GM23338 (cell line): ENCODE measurements around the gene GALNT9. TPM values are rescaled to one million over a fixed set of nuclear protein-coding genes. Genes with fewer than 3 reads are reported as not detected.

Experiments used
- ATAC-seq: fragments of 200-7000 bp; cut with Tn5 transposase; 3 replicates; pipeline ENCODE4 v1.9.1; 2020
- DNase-seq: peaks from one replicate; pipeline ENCODE4 v3.0.0-alpha.2; 2015; ENCODE audit warnings: low spot score
- H2AFZ ChIP-seq: fragments of 200-600 bp; sonication (generic); 2 replicates; pipeline ENCODE4 v1.8.0; 2016; ENCODE audit warnings: antibody characterized with exemption, mild to moderate bottlenecking, moderate library complexity
- H3F3A ChIP-seq: fragments of 200-600 bp; sonication (generic); replicated peaks from 2 replicates; pipeline ENCODE4 v1.8.0; 2017; ENCODE audit warnings: antibody characterized with exemption, mixed run types, low read depth
- H3K27ac ChIP-seq: fragments of 200-600 bp; sonication (generic); 2 replicates; pipeline ENCODE4 v1.6.1; 2016; ENCODE audit warnings: low read depth
- H3K27me3 ChIP-seq: fragments of 200-600 bp; sonication (generic); 2 replicates; pipeline ENCODE4 v1.8.0; 2016; ENCODE audit warnings: mild to moderate bottlenecking, mixed run types, moderate library complexity; ENCODE audit not compliant: insufficient read depth
- H3K36me3 ChIP-seq: fragments of 200-600 bp; sonication (generic); 2 replicates; pipeline ENCODE4 v1.8.0; 2016; ENCODE audit warnings: mild to moderate bottlenecking; ENCODE audit not compliant: insufficient read depth
- H3K4me1 ChIP-seq: fragments of 200-600 bp; sonication (generic); 2 replicates; pipeline ENCODE4 v1.8.0; 2016; ENCODE audit warnings: mild to moderate bottlenecking, moderate library complexity; ENCODE audit not compliant: insufficient read depth
- H3K4me2 ChIP-seq: fragments of 200-600 bp; sonication (generic); 2 replicates; pipeline ENCODE4 v1.7.1; 2017; ENCODE audit warnings: mixed run types
- H3K4me3 ChIP-seq: fragments of 200-600 bp; sonication (generic); 2 replicates; pipeline ENCODE4 v1.6.1; 2016; ENCODE audit warnings: mixed run types
- H3K79me2 ChIP-seq: fragments of 200-600 bp; sonication (generic); replicated peaks from 2 replicates; pipeline ENCODE4 v1.8.0; 2017; ENCODE audit warnings: mild to moderate bottlenecking; ENCODE audit not compliant: insufficient read depth
- H3K9me2 ChIP-seq: fragments of 200-600 bp; sonication (generic); 2 replicates; pipeline ENCODE4 v1.8.0; 2017; ENCODE audit not compliant: insufficient read depth
- H4K20me1 ChIP-seq: fragments of 200-600 bp; sonication (generic); replicated peaks from 2 replicates; pipeline ENCODE4 v1.8.0; 2017; ENCODE audit warnings: mild to moderate bottlenecking; ENCODE audit not compliant: insufficient read depth
- H3K27ac Mint-ChIP-seq: 2 replicates; pipeline ENCODE4 v1.8.0; 2020; ENCODE audit warnings: inconsistent platforms, mild to moderate bottlenecking, moderate library complexity, mixed read lengths
- H3K27me3 Mint-ChIP-seq: 3 replicates; pipeline ENCODE4 v1.8.0; 2022; ENCODE audit warnings: low read depth, mild to moderate bottlenecking, moderate library complexity, mixed read lengths, inconsistent platforms; ENCODE audit not compliant: insufficient read depth, poor library complexity
- H3K36me3 Mint-ChIP-seq: 3 replicates; pipeline ENCODE4 v1.8.0; 2021; ENCODE audit warnings: low read depth, mild to moderate bottlenecking, inconsistent platforms, moderate library complexity, mixed read lengths
- H3K4me1 Mint-ChIP-seq: 3 replicates; pipeline ENCODE4 v1.8.0; 2020; ENCODE audit warnings: mild to moderate bottlenecking, inconsistent platforms, mixed read lengths
- H3K4me3 Mint-ChIP-seq: 3 replicates; pipeline ENCODE4 v1.8.0; 2021; ENCODE audit warnings: moderate library complexity, mild to moderate bottlenecking, inconsistent platforms, mixed read lengths
- H3K9me3 Mint-ChIP-seq: 3 replicates; pipeline ENCODE4 v1.8.0; 2020; ENCODE audit warnings: moderate library complexity, mild to moderate bottlenecking, inconsistent platforms, mixed read lengths
- CREB1 ChIP-seq: fragments of 250-450 bp; sonication (Bioruptor Pico); IDR thresholded peaks from 2 replicates; pipeline ENCODE4 v1.5.0; 2020; ENCODE audit warnings: low read depth, mild to moderate bottlenecking, moderate library complexity
- CTCF ChIP-seq, 2 experiments: fragments of 200-600 bp in 1 of 2; sonication (generic) in 1 of 2; conservative IDR thresholded peaks; 2 replicates each; pipeline versions ENCODE4 v1.5.1 to v1.6.1; 2016 to 2017; ENCODE audit warnings: antibody characterized with exemption in 2 of 2, low read depth in 2 of 2, mild to moderate bottlenecking in 2 of 2, moderate library complexity in 1 of 2
- EZH2 ChIP-seq: fragments of 200-600 bp; sonication (generic); IDR thresholded peaks from one replicate; pipeline ENCODE4 v1.8.0; 2017; ENCODE audit warnings: antibody characterized with exemption, mild to moderate bottlenecking, low read depth; ENCODE audit not compliant: unreplicated experiment
- EZH2phosphoT487 ChIP-seq: fragments of 200-600 bp; sonication (generic); IDR thresholded peaks from one replicate; pipeline ENCODE4 v1.8.1; 2018; ENCODE audit warnings: antibody characterized with exemption; ENCODE audit not compliant: unreplicated experiment
- JUNB ChIP-seq: IDR thresholded peaks from one replicate; pipeline ENCODE4 v1.6.1; 2016; ENCODE audit warnings: antibody characterized with exemption; ENCODE audit not compliant: unreplicated experiment
- NANOG ChIP-seq: IDR thresholded peaks from 2 replicates; pipeline ENCODE4 v1.6.1; 2016; ENCODE audit warnings: antibody characterized with exemption, borderline replicate concordance
- POLR2AphosphoS5 ChIP-seq: IDR thresholded peaks from 2 replicates; pipeline ENCODE4 v1.6.1; 2016; ENCODE audit warnings: antibody characterized with exemption, low read depth
- REST ChIP-seq: IDR thresholded peaks from one replicate; pipeline ENCODE4 v1.6.1; 2018; ENCODE audit warnings: antibody characterized with exemption; ENCODE audit not compliant: unreplicated experiment
- STAT1 ChIP-seq: IDR thresholded peaks from one replicate; pipeline ENCODE4 v1.6.1; 2016; ENCODE audit warnings: antibody characterized with exemption; ENCODE audit not compliant: unreplicated experiment
- ZNF114 ChIP-seq: fragments of 250-450 bp; sonication (Bioruptor Pico); IDR thresholded peaks from 2 replicates; pipeline ENCODE4 v1.5.0; 2020; ENCODE audit warnings: mild to moderate bottlenecking, moderate library complexity
- ZNF331 ChIP-seq: fragments of 250-450 bp; sonication (Bioruptor Pico); IDR thresholded peaks from 2 replicates; pipeline ENCODE4 v1.5.0; 2020; ENCODE audit warnings: low read depth, mild to moderate bottlenecking, moderate library complexity
- polyA plus RNA-seq: library from polyadenylated mRNA; unstranded; fragments of >200 nt; fragmentation: Nextera tagmentation; extraction: Ambion mirVana; gene quantifications from 2 replicates; pipeline ENCODE4 v1.2.1, GENCODE V29; 2016
- total RNA-seq: library from RNA; depleted of rRNA; stranded (reverse); fragments of >200 nt; shearing (Covaris generic); gene quantifications from 2 replicates; pipeline ENCODE4 v1.2.3, GENCODE V29; 2014
- TF ChIP-seq, protein P1 (sequence below): fragments of 250-450 bp; sonication (Bioruptor Pico); IDR thresholded peaks from 2 replicates; pipeline ENCODE4 v1.5.0; 2020; ENCODE audit warnings: mild to moderate bottlenecking, moderate library complexity
- TF ChIP-seq, protein P2 (sequence below): IDR thresholded peaks from 2 replicates; pipeline ENCODE4 v1.6.1; 2016; ENCODE audit warnings: antibody characterized with exemption

Gene GALNT9
- total and polyA plus RNA-seq, 2 experiments from 2014 or later: 0.81 to 2.5 TPM

DNA sequence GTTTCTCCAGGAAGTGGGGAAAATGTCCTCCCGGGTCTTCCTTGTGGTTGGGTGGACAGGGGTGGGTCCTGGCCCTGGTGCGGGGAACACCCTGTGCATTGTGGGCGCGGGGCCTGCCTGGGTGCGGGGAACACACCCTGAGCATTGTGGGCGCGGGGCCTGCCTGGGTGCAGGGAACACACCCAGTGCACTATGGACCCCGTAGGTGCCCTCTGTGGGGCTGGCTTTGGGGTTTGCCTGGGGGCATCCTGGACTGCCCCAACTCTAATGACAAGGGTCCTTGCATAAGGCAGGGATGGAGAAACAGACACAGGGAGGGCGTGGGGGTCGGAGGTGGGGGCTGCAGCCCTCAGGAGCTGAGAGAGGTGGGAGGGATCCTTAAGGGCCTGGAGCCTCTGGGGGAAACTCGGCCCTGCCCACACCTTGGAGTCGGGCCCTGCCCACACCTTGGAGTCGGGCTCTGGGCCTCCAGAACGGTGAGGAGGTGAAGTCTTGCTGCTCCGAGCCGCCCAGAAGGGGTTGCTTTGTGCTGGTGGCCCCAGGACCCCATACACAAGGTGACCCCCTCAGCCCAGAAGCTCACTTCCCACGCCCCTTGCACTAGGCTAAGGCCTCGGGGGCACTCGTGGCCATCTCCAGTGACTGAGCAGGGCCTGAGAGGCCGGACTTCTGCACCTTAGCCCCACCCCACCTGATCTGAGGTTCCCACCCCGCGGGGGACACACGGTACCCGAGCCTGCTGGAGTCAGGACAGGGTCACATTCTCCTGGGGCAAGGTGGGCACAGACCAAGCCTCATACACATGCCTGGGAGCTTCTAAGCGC is 69.3 kb downstream of the GALNT9 start:
- no peaks in the 10 kb centered on the region for H3F3A ChIP-seq
- no peaks in the 10 kb centered on the region for H3K79me2 ChIP-seq
- Mint-ChIP-seq H3K4me1 (peaks cover 11% of the 10 kb centered on the region), H3K27me3 (peaks cover 19% of the 10 kb centered on the region), H3K9me3 (no peaks in the 10 kb centered on the region; the same call in 2 of the 3 replicates), H3K4me3 (no peak overlapping the region), H3K36me3 (no peaks in the 10 kb centered on the region; the same call in 2 of the 3 replicates), H3K27ac (no peak overlapping the region)
- H3K27ac ChIP-seq: no peak overlapping the region
- H3K4me3 ChIP-seq: no peak overlapping the region
- no peak for DNase-seq
- peaks cover 8% of the 10 kb centered on the region; the same call in 1 of the 2 replicates for H3K4me1 ChIP-seq
- no peak overlapping the region for H3K4me2 ChIP-seq
- no peaks in the 10 kb centered on the region for H4K20me1 ChIP-seq
- H3K36me3 ChIP-seq: no peaks in the 10 kb centered on the region
- no peaks in the 10 kb centered on the region for H3K27me3 ChIP-seq
- H3K9me2 ChIP-seq: no peaks in the 10 kb centered on the region
- no peak overlapping the region for H2AFZ ChIP-seq
- ATAC-seq: no peak
- TF ChIP-seq, protein P1, sequence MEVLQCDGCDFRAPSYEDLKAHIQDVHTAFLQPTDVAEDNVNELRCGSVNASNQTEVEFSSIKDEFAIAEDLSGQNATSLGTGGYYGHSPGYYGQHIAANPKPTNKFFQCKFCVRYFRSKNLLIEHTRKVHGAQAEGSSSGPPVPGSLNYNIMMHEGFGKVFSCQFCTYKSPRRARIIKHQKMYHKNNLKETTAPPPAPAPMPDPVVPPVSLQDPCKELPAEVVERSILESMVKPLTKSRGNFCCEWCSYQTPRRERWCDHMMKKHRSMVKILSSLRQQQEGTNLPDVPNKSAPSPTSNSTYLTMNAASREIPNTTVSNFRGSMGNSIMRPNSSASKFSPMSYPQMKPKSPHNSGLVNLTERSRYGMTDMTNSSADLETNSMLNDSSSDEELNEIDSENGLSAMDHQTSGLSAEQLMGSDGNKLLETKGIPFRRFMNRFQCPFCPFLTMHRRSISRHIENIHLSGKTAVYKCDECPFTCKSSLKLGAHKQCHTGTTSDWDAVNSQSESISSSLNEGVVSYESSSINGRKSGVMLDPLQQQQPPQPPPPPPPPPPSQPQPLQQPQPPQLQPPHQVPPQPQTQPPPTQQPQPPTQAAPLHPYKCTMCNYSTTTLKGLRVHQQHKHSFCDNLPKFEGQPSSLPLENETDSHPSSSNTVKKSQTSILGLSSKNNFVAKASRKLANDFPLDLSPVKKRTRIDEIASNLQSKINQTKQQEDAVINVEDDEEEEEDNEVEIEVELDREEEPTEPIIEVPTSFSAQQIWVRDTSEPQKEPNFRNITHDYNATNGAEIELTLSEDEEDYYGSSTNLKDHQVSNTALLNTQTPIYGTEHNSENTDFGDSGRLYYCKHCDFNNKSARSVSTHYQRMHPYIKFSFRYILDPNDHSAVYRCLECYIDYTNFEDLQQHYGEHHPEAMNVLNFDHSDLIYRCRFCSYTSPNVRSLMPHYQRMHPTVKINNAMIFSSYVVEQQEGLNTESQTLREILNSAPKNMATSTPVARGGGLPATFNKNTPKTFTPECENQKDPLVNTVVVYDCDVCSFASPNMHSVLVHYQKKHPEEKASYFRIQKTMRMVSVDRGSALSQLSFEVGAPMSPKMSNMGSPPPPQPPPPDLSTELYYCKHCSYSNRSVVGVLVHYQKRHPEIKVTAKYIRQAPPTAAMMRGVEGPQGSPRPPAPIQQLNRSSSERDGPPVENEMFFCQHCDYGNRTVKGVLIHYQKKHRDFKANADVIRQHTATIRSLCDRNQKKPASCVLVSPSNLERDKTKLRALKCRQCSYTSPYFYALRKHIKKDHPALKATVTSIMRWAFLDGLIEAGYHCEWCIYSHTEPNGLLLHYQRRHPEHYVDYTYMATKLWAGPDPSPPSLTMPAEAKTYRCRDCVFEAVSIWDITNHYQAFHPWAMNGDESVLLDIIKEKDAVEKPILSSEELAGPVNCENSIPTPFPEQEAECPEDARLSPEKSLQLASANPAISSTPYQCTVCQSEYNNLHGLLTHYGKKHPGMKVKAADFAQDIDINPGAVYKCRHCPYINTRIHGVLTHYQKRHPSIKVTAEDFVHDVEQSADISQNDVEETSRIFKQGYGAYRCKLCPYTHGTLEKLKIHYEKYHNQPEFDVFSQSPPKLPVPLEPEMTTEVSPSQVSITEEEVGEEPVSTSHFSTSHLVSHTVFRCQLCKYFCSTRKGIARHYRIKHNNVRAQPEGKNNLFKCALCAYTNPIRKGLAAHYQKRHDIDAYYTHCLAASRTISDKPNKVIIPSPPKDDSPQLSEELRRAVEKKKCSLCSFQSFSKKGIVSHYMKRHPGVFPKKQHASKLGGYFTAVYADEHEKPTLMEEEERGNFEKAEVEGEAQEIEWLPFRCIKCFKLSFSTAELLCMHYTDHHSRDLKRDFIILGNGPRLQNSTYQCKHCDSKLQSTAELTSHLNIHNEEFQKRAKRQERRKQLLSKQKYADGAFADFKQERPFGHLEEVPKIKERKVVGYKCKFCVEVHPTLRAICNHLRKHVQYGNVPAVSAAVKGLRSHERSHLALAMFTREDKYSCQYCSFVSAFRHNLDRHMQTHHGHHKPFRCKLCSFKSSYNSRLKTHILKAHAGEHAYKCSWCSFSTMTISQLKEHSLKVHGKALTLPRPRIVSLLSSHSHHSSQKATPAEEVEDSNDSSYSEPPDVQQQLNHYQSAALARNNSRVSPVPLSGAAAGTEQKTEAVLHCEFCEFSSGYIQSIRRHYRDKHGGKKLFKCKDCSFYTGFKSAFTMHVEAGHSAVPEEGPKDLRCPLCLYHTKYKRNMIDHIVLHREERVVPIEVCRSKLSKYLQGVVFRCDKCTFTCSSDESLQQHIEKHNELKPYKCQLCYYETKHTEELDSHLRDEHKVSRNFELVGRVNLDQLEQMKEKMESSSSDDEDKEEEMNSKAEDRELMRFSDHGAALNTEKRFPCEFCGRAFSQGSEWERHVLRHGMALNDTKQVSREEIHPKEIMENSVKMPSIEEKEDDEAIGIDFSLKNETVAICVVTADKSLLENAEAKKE (CRISPR knock-in tag): no peak
- TF ChIP-seq CREB1: no peak
- no peak for TF ChIP-seq STAT1
- TF ChIP-seq ZNF331 (CRISPR knock-in tag): no peak
- no peak for TF ChIP-seq ZNF114 (CRISPR knock-in tag)
- no peak for TF ChIP-seq EZH2
- no peak for TF ChIP-seq REST
- TF ChIP-seq EZH2phosphoT487: no peak
- no peak for TF ChIP-seq JUNB
- TF ChIP-seq POLR2AphosphoS5: no peak
- TF ChIP-seq NANOG: no peak
- TF ChIP-seq CTCF (conservative IDR thresholded peaks at IDR 0.05; ENCODE audit: low read depth in 2 of 2): no peak
- TF ChIP-seq, protein P2, sequence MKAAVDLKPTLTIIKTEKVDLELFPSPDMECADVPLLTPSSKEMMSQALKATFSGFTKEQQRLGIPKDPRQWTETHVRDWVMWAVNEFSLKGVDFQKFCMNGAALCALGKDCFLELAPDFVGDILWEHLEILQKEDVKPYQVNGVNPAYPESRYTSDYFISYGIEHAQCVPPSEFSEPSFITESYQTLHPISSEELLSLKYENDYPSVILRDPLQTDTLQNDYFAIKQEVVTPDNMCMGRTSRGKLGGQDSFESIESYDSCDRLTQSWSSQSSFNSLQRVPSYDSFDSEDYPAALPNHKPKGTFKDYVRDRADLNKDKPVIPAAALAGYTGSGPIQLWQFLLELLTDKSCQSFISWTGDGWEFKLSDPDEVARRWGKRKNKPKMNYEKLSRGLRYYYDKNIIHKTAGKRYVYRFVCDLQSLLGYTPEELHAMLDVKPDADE: no peak
